ENCODE measurements around the gene CRABP2. TPM values are rescaled to one million over a fixed set of nuclear protein-coding genes. Genes with fewer than 3 reads are reported as not detected.
A peak's percentile ranks its signal among the peaks of the same experiment; 100 is the strongest.

Gene CRABP2
- polyA plus RNA-seq, 1 of the 3 experiments (the other 2 are of a cell fraction) = 42.1 TPM

DNA sequence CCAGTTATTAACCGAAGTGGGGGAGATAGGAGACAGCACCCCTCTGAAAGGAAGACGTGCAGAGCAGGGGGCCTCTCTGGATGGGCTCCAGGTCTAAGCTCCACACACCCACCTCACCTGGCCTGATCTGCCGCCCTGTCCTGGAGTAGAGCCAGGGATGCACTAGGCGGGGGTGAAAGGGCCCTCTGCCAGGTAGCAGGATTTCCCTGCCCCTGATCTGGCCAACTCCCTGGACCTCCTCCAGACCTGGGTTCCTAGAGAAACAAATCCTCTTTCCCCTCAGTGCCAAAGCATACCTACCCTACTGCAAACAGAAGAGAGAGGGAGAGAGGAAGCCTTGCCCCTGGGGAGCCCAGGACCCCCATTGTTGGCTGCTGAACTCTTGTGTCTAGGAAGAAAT, 2.0 kb downstream of the CRABP2 start:
- peaks cover 19% of the 10 kb centered on the region for H3F3A ChIP-seq (replicated peaks; ENCODE audit: insufficient read depth)
- peak overlapping the region in 1 of 2 experiments; percentile 98; a peak in 2 of 4 replicates for H3K27ac ChIP-seq (ENCODE audit: low read depth in 2 of 2, low read length in 1 of 2)
- H3K9me2 ChIP-seq = no peaks in the 10 kb centered on the region
- peaks cover 0 to 18% of the 10 kb centered on the region in 2 experiments for H3K36me3 ChIP-seq (replicated peaks in 1 of 2; ENCODE audit: control insufficient read depth in 1 of 2, insufficient read depth in 2 of 2, low read length in 1 of 2)
- POLR2A ChIA-PET = interaction anchor here (1.6 to 5.3 kb wide), 3 partner anchors 8 to 27 kb away, joined by 5 to 57 read pairs (median 6); partner anchors contain the start of gene NES
- no peaks in the 10 kb centered on the region for H4K20me1 ChIP-seq (ENCODE audit: insufficient read depth)
- H3K4me1 ChIP-seq (ENCODE audit: control insufficient read depth in 1 of 2, insufficient read depth in 2 of 2, low read depth in 1 of 2, low read length in 1 of 2) = peaks cover 48 to 71% of the 10 kb centered on the region in 2 experiments
- DNase-seq = no peak
- WGBS (ENCODE audit: low lambda C conversion rate) = 90% methylated on average over 4 of the region's 4 CpGs
- H3K79me2 ChIP-seq (ENCODE audit: insufficient read depth) = no peaks in the 10 kb centered on the region
- no peaks in the 10 kb centered on the region for H3K9me3 ChIP-seq
- peak overlapping the region; percentile 89; the same call in 1 of the 2 replicates for H3K4me2 ChIP-seq
- H3K4me3 ChIP-seq (ENCODE audit: low read depth in 2 of 2, low read length in 1 of 2) = peak overlapping the region in 1 of 2 experiments; percentile 54; a peak in 2 of 4 replicates
- TF ChIP-seq, protein P1, sequence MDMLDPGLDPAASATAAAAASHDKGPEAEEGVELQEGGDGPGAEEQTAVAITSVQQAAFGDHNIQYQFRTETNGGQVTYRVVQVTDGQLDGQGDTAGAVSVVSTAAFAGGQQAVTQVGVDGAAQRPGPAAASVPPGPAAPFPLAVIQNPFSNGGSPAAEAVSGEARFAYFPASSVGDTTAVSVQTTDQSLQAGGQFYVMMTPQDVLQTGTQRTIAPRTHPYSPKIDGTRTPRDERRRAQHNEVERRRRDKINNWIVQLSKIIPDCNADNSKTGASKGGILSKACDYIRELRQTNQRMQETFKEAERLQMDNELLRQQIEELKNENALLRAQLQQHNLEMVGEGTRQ (IDR thresholded peaks at IDR 0.05; ENCODE audit: borderline replicate concordance, low read depth, low read length) = no peak
- no peak for TF ChIP-seq RFX5 (IDR thresholded peaks at IDR 0.05; ENCODE audit: low read length)
- TF ChIP-seq FOXM1 (IDR thresholded peaks at IDR 0.05; ENCODE audit: low read depth) = no peak
- TF ChIP-seq CHD2 (IDR thresholded peaks at IDR 0.05; ENCODE audit: low read length, partially characterized antibody) = no peak
- no peak for TF ChIP-seq FOXJ3 (CRISPR knock-in tag; IDR thresholded peaks at IDR 0.05)
- TF ChIP-seq MXI1 (IDR thresholded peaks at IDR 0.05; ENCODE audit: low read depth, low read length) = no peak
- no peak for TF ChIP-seq GABPA (IDR thresholded peaks at IDR 0.05; ENCODE audit: low read depth)
- no peak for TF ChIP-seq MEF2A (IDR thresholded peaks at IDR 0.05; ENCODE audit: borderline replicate concordance, low read depth)
- TF ChIP-seq, protein P2, sequence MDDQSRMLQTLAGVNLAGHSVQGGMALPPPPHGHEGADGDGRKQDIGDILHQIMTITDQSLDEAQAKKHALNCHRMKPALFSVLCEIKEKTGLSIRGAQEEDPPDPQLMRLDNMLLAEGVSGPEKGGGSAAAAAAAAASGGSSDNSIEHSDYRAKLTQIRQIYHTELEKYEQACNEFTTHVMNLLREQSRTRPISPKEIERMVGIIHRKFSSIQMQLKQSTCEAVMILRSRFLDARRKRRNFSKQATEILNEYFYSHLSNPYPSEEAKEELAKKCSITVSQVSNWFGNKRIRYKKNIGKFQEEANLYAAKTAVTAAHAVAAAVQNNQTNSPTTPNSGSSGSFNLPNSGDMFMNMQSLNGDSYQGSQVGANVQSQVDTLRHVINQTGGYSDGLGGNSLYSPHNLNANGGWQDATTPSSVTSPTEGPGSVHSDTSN (IDR thresholded peaks at IDR 0.05) = no peak
- no peak for TF ChIP-seq TCF12 (IDR thresholded peaks at IDR 0.05)
- TF ChIP-seq YY1 (IDR thresholded peaks at IDR 0.05; ENCODE audit: low read depth) = no peak
- TF ChIP-seq RAD21 (IDR thresholded peaks at IDR 0.05; ENCODE audit: low read length) = no peak
- TF ChIP-seq, protein P3, sequence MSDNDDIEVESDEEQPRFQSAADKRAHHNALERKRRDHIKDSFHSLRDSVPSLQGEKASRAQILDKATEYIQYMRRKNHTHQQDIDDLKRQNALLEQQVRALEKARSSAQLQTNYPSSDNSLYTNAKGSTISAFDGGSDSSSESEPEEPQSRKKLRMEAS (IDR thresholded peaks at IDR 0.05; ENCODE audit: low read depth) = no peak
- H2AFZ ChIP-seq (ENCODE audit: low read depth) = no peak overlapping the region
- no peak overlapping the region for H3K9ac ChIP-seq
- CTCF ChIA-PET = interaction anchor here (1.3 to 45.5 kb wide), 4 partner anchors 8 to 156 kb away, joined by 3 to 2702 read pairs (median 1353); partner anchors contain the start of genes CRABP2, ISG20L2, METTL25B and NES
- H3K27me3 ChIP-seq (ENCODE audit: insufficient read depth) = no peaks in the 10 kb centered on the region

DNA sequence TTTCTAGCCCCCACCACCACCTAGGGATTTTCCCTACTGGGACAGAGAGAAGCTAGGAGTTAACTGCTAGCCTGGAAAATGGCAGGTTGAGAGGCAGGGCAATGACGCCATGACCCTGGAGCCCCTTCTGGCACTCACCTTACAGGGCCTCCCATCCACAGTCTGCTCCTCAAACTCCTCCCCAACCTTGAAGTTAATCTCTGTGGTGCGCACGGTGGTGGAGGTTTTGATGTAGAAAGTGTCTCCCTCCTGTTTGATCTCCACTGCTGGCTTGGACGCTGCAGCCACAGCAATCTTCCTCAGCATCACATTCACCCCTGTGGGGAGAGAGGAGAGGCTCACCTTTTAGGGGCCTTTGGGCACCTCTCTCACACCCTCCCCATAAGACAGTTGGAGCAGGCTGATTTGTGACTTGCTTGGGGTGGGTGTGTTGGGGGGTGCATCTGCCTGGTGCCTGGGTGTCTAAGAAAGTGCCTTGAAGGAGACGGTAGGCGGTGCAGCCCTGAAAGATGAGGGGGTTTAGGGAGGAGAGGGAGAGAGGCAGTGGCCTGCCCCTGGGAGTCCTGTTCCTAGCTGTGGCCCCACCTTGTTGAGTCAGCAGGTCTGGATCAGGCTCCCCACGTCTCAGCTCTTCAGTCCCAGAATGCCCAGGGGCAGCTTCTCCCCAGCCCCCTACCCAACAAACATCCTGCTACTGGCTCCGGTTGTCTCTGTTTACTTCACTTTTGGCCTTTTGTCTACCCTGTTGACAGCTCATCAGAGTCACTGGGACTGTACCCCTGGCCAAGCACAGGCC, 4.4 kb downstream of the CRABP2 start:
- POLR2A ChIA-PET = interaction anchor here (1.1 to 1.8 kb wide), 2 partner anchors 9 to 10 kb away, joined by 6 to 7 read pairs; no protein-coding TSS in a partner anchor
- Histone ChIP-seq H3K9me2 (no peaks in the 10 kb centered on the region), H3K36me3 (replicated peaks in 1 of 2; ENCODE audit: control insufficient read depth in 1 of 2, insufficient read depth in 2 of 2, low read length in 1 of 2) (peaks cover 0 to 18% of the 10 kb centered on the region in 2 experiments), H3K27me3 (ENCODE audit: insufficient read depth) (no peaks in the 10 kb centered on the region), H3F3A (replicated peaks; ENCODE audit: insufficient read depth) (peaks cover 11% of the 10 kb centered on the region), H3K9me3 (no peaks in the 10 kb centered on the region), H3K27ac (ENCODE audit: low read depth in 2 of 2, low read length in 1 of 2) (peak overlapping the region in 1 of 2 experiments; percentile 1; a peak in 1 of 4 replicates), H3K4me2 (no peak overlapping the region), H3K4me1 (ENCODE audit: control insufficient read depth in 1 of 2, insufficient read depth in 2 of 2, low read depth in 1 of 2, low read length in 1 of 2) (peaks cover 26 to 62% of the 10 kb centered on the region in 2 experiments), H3K4me3 (ENCODE audit: low read depth in 2 of 2, low read length in 1 of 2) (no peak overlapping the region), H3K79me2 (ENCODE audit: insufficient read depth) (no peaks in the 10 kb centered on the region), H3K9ac (no peak overlapping the region), H4K20me1 (ENCODE audit: insufficient read depth) (no peaks in the 10 kb centered on the region), H2AFZ (ENCODE audit: low read depth) (no peak overlapping the region)
- 87% methylated on average over 8 of the region's 8 CpGs for WGBS (ENCODE audit: low lambda C conversion rate)
- DNase-seq = no peak
- CTCF ChIA-PET = interaction anchor here (1.2 to 45.5 kb wide), 6 partner anchors 5 to 189 kb away, joined by 3 to 2702 read pairs (median 7); partner anchors contain the start of genes CRABP2, ISG20L2, METTL25B and NES
- TF ChIP-seq TCF12 (IDR thresholded peaks at IDR 0.05) (no peak), NFIC (IDR thresholded peaks at IDR 0.05; ENCODE audit: borderline replicate concordance) (no peak), FOXJ3 (CRISPR knock-in tag; IDR thresholded peaks at IDR 0.05) (no peak), RCOR1 (IDR thresholded peaks at IDR 0.05; ENCODE audit: low read length) (no peak), MXI1 (IDR thresholded peaks at IDR 0.05; ENCODE audit: low read depth, low read length) (no peak), FOSL2 (IDR thresholded peaks at IDR 0.05; ENCODE audit: borderline replicate concordance, low read depth) (no peak), EZH2phosphoT487 (IDR thresholded peaks at IDR 0.05; ENCODE audit: borderline replicate concordance, low read depth) (no peak)
- TF ChIP-seq, protein P3 (IDR thresholded peaks at IDR 0.05; ENCODE audit: low read depth) = no peak
- TF ChIP-seq, protein P4, sequence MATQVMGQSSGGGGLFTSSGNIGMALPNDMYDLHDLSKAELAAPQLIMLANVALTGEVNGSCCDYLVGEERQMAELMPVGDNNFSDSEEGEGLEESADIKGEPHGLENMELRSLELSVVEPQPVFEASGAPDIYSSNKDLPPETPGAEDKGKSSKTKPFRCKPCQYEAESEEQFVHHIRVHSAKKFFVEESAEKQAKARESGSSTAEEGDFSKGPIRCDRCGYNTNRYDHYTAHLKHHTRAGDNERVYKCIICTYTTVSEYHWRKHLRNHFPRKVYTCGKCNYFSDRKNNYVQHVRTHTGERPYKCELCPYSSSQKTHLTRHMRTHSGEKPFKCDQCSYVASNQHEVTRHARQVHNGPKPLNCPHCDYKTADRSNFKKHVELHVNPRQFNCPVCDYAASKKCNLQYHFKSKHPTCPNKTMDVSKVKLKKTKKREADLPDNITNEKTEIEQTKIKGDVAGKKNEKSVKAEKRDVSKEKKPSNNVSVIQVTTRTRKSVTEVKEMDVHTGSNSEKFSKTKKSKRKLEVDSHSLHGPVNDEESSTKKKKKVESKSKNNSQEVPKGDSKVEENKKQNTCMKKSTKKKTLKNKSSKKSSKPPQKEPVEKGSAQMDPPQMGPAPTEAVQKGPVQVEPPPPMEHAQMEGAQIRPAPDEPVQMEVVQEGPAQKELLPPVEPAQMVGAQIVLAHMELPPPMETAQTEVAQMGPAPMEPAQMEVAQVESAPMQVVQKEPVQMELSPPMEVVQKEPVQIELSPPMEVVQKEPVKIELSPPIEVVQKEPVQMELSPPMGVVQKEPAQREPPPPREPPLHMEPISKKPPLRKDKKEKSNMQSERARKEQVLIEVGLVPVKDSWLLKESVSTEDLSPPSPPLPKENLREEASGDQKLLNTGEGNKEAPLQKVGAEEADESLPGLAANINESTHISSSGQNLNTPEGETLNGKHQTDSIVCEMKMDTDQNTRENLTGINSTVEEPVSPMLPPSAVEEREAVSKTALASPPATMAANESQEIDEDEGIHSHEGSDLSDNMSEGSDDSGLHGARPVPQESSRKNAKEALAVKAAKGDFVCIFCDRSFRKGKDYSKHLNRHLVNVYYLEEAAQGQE (IDR thresholded peaks at IDR 0.05; ENCODE audit: low read depth, low read length) = no peak
- TF ChIP-seq, protein P5, sequence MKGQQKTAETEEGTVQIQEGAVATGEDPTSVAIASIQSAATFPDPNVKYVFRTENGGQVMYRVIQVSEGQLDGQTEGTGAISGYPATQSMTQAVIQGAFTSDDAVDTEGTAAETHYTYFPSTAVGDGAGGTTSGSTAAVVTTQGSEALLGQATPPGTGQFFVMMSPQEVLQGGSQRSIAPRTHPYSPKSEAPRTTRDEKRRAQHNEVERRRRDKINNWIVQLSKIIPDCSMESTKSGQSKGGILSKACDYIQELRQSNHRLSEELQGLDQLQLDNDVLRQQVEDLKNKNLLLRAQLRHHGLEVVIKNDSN (IDR thresholded peaks at IDR 0.05; ENCODE audit: borderline replicate concordance, low read depth) = no peak

Data from SK-N-SH (cell line).